NAMALWA (cell line): ENCODE measurements around the gene TES.
"Not testable (repeated sequence)": the region's sequence is repeated elsewhere in the genome, so short reads cannot be mapped to it uniquely, and the experiment has no call there.

Experiments used
- DNase-seq: peaks from one replicate; pipeline ENCODE4 v3.0.0-alpha.2; 2015; ENCODE audit warnings: low spot score

The TES gene

GRCh38 chr7:116223588-116223987 is 13.2 kb downstream of the TES start:
- DNase-seq: no peak

GRCh38 chr7:116224492-116225098 is 14.3 kb downstream of the TES start:
- no peak for DNase-seq

- DNase-seq: no peak
Observed at GRCh38 chr7:116225860-116226259, 15.5 kb downstream of the TES start.

- DNase-seq: no peak
Observed at GRCh38 chr7:116226664-116227063, 16.3 kb downstream of the TES start.

GRCh38 chr7:116227678-116228239 is 17.4 kb downstream of the TES start:
- no peak for DNase-seq

GRCh38 chr7:116228241-116228640 is 17.9 kb downstream of the TES start:
- DNase-seq: no peak

GRCh38 chr7:116229366-116229765 is 19.0 kb downstream of the TES start:
- DNase-seq: no peak

GRCh38 chr7:116230191-116231005 is 20.1 kb downstream of the TES start:
- no peak for DNase-seq

- no peak for DNase-seq
Observed at GRCh38 chr7:116231543-116231942, 21.2 kb downstream of the TES start.

- DNase-seq: no peak
Observed at GRCh38 chr7:116231949-116232348, 21.6 kb downstream of the TES start.

GRCh38 chr7:116232350-116232749 is 22.0 kb downstream of the TES start:
- no peak for DNase-seq

- DNase-seq: no peak
Observed at GRCh38 chr7:116232920-116233319, 22.6 kb downstream of the TES start.

GRCh38 chr7:116234517-116235200 is 24.3 kb downstream of the TES start:
- DNase-seq: no peak

- no peak for DNase-seq
Observed at GRCh38 chr7:116235380-116235779, 25.0 kb downstream of the TES start.

GRCh38 chr7:116236020-116236630 is 25.8 kb downstream of the TES start:
- DNase-seq: peak; percentile 66

GRCh38 chr7:116239020-116239419 is 28.7 kb downstream of the TES start:
- DNase-seq: no peak

GRCh38 chr7:116239434-116239833 is 29.1 kb downstream of the TES start:
- no peak for DNase-seq

GRCh38 chr7:116240024-116240668 is 29.8 kb downstream of the TES start:
- no peak for DNase-seq

- no peak for DNase-seq
Observed at GRCh38 chr7:116241291-116241690, 31.0 kb downstream of the TES start.

GRCh38 chr7:116242178-116242577 is 31.8 kb downstream of the TES start:
- no peak for DNase-seq

GRCh38 chr7:116242759-116243158 is 32.4 kb downstream of the TES start:
- no peak for DNase-seq

GRCh38 chr7:116244803-116245202 is 34.5 kb downstream of the TES start:
- DNase-seq: not testable (repeated sequence)
